PC-9 (cell line): ENCODE measurements around the gene CARMIL1.

Experiments
- EZH2 ChIP-seq: fragments of 200-600 bp; sonication (generic); IDR thresholded peaks from 2 replicates; pipeline ENCODE4 v1.8.0; 2017; ENCODE audit warnings: antibody characterized with exemption, low read depth
- TF ChIP-seq, protein P1 (sequence below): fragments of 200-600 bp; sonication (generic); conservative IDR thresholded peaks from 2 replicates; pipeline ENCODE4 v1.6.1; 2017; ENCODE audit warnings: mixed run types, antibody characterized with exemption, mild to moderate bottlenecking, moderate library complexity

DNA sequence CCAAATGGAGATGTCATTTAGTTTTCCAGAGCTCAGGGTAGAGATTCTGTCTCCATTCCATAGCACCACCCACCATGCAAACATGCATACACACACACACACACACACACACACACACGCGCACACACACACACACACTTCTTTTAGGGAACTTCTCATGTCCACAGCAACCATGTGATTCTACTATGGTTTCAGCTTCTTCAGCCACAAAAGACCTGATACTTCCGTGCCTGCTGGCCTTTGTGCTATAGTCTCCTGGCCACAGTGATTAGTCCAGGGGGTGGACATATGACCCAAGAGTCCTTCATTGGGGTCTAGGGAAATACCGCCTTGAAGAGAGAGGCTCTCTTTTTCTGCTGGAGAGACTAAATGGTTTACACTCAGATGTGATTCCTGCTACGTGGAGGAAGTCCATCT lies 53.5 kb downstream of the CARMIL1 start:
- TF ChIP-seq, protein P1, sequence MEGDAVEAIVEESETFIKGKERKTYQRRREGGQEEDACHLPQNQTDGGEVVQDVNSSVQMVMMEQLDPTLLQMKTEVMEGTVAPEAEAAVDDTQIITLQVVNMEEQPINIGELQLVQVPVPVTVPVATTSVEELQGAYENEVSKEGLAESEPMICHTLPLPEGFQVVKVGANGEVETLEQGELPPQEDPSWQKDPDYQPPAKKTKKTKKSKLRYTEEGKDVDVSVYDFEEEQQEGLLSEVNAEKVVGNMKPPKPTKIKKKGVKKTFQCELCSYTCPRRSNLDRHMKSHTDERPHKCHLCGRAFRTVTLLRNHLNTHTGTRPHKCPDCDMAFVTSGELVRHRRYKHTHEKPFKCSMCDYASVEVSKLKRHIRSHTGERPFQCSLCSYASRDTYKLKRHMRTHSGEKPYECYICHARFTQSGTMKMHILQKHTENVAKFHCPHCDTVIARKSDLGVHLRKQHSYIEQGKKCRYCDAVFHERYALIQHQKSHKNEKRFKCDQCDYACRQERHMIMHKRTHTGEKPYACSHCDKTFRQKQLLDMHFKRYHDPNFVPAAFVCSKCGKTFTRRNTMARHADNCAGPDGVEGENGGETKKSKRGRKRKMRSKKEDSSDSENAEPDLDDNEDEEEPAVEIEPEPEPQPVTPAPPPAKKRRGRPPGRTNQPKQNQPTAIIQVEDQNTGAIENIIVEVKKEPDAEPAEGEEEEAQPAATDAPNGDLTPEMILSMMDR: no peak
- TF ChIP-seq EZH2: no peak
